ENCODE results near the gene ALDH2.
"Not testable (repeated sequence)": the region's sequence is repeated elsewhere in the genome, so short reads cannot be mapped to it uniquely, and the experiment has no call there.

DNA sequence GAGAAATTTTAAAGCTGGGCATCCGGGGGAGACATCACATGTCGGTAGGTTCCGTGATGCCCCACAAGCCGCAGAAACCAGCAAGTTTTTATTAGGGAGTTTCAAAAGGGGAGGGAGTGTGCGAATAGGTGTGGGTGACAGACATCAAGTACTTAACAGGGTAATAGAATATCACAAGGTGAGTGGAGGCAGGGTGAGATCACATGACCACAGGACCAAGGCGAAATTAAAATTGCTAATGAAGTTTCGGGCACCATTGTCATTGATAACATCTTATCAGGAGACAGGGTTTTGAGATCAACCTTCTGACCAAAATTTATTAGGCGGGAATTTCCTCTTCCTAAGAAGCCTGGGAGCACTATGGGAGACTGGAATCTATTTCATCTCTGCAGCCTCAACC is 54.1 kb downstream of the ALDH2 start:
- TF ChIP-seq, protein P1, sequence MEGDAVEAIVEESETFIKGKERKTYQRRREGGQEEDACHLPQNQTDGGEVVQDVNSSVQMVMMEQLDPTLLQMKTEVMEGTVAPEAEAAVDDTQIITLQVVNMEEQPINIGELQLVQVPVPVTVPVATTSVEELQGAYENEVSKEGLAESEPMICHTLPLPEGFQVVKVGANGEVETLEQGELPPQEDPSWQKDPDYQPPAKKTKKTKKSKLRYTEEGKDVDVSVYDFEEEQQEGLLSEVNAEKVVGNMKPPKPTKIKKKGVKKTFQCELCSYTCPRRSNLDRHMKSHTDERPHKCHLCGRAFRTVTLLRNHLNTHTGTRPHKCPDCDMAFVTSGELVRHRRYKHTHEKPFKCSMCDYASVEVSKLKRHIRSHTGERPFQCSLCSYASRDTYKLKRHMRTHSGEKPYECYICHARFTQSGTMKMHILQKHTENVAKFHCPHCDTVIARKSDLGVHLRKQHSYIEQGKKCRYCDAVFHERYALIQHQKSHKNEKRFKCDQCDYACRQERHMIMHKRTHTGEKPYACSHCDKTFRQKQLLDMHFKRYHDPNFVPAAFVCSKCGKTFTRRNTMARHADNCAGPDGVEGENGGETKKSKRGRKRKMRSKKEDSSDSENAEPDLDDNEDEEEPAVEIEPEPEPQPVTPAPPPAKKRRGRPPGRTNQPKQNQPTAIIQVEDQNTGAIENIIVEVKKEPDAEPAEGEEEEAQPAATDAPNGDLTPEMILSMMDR (IDR thresholded peaks at IDR 0.05; ENCODE audit: low read depth, low read length), result not testable (repeated sequence)
- TF ChIP-seq, protein P2, sequence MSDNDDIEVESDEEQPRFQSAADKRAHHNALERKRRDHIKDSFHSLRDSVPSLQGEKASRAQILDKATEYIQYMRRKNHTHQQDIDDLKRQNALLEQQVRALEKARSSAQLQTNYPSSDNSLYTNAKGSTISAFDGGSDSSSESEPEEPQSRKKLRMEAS (IDR thresholded peaks at IDR 0.05; ENCODE audit: low read depth, low read length), result not testable (repeated sequence)

All from NB4 (cell line).